DMS 273 treated with DMSO at 0.1 percent for 48 hours (cell line): ENCODE measurements around the gene PPP2R2D.

ENCODE experiments used
- DNase-seq: peaks from one replicate; lab custom pipeline; 2025; lab: John Stamatoyannopoulos, UW

PPP2R2D gene

DNA sequence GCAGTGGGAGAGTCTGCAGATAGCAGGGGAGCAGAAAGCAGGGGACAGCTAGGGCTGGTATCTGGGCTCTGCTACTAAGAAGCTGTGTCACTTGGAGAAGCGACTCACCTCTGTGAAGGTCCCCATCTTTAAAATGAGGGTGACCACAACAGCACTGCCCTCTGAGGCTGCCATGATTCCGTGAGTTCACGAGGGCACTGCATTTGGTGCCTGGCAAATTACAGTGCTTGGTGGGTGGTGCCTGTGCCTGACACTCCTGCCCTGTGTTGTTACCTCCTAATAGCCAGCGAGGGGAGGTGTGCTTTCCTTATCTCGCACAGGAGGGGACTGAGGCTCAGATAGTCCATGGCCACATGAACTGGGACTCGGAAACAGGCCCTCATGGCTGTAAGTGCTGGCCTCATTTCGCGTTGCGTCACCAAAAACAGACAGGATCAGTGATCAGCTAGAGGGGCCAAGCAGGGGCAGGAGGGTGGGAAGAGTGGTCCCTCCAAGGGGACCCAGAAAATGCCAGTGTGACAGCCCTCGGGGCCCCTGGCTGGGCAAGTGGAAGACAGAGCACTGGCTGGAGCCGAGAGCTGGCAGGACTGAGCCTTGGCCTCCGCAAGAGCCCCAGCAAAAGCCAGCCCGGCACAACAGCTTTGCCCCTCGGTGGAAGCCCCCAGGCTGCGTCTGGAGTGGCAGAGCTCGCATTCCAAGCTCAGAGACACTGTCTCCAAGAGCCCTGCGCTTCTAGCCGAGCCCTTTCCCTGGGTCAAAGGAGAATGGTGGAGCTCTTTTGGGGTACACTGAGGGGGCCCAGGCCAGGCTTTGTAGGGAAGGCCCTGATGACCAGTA is 98.3 kb downstream of the PPP2R2D start:
- DNase-seq = no peak

DNA sequence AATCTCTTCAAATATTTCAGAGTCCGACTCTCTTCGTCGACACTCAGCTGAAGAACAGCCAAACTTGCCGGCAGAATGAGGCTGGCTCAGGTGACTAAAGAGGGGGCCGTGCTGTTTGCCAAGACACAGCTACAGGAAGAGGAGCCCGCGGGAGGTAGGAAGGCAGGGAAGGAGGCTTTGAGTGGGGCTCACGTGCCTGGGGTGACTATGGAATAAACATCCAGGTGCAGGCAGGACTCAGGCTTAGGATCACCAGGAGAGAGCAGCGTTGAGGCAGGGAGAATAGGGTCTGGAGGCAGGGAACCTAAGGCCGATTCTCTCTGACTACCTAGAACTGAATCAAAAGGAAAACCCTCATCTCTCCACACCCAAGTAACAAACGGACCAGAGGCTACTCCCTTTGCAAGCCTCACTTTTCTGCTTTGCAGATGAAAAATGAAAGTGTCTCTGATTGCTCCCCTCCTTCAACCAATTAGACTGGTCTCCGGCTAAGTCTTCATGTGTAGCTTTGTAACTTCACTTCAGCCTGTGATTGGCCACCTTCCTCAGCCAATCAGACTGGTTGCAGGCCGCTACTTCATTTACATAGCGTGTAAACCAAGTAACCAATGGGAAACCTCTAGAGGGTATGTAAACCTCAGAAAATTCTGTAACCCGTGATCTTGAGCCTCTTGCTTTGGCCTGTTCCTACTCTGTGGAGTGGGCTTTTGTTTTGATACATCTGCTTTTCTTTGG is 100.6 kb downstream of the PPP2R2D start:
- DNase-seq = no peak

DNA sequence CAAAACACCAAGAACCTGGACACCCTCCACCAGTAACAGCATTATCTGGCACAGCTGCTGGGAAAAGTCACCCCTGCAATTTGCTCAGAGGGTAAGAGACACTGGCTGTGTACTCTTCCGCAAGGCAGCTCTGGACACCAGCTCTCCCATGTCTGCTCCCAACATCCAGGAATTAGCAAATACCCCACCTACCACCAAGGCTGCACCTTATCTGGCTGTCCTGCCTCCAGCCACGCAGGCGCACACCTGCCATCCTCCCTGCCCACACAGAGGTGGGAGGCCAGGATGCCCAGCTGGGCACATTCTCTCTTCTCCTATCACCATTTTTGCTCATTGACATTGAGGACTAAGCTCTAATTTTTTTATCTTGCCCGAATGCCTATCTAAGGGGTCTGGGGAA is 101.2 kb downstream of the PPP2R2D start:
- DNase-seq = no peak

DNA sequence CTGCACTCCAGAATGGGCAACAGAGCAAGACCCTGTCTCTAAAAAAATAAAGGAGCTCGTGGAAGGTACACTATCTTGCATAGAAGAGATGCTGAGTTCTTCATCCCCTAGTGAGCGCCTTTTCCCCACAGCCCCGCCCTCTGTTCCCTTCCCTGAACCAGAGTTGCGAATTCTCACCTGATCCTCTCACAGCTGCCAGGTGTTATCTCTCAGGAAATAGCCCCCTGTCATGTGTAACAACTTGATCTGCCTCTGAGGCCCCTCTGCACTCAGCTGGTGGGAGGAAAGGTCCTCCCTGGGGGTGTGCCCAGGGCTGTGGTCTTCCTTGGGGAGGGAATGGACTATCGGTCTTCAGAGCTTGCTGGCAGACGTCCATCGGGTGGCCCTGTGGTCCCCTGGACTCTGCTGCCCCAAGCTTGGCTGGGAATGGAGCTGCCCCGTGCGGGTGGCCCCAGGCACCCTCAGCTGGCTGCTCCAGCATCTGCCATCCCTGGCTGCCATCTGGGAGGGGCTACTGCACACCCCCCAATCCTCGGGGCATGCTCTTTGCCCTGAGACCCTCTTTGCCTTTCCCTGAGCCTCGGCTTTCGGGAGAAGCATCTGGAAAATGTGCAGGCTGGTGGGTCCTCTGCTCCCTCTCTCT is 102.6 kb downstream of the PPP2R2D start:
- no peak for DNase-seq

DNA sequence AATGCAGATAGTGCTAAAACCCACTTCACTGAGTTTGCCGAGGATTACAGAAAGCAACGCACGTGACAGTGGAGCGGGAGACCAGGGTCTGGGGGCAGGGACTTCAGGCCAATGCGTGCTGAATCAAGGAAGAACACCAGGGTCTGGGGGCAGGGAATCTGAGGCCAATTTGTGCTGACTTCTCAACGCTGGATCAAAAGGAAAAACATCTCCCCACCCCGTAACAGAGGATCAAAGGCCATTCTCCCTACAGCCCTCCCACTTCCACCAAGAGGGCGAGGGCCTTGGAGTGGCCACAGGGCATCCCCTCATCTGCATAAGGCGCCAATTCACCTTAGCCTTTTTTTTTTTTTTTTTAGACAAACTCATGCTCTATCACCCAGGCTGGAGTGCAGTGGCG is 103.2 kb downstream of the PPP2R2D start:
- DNase-seq = no peak

DNA sequence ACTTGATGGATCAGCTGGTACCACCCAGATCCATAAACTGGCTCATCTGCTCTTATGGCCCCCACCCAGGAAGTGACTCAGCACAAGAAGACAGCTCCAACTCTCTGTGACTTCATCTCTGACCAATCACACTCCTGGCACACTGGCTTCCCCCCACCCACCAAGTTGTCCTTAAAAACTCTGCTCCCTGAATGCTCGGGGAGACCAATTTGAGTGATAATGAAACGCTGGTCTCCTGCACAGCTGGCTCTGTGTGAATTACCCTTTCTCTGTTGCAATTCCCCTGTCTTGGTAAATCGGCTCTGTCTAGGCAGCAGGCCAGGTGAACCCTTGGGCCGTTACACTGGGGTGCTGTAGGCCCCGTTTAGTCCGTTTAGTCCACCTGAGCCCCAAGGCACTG is 104.3 kb downstream of the PPP2R2D start:
- no peak for DNase-seq

DNA sequence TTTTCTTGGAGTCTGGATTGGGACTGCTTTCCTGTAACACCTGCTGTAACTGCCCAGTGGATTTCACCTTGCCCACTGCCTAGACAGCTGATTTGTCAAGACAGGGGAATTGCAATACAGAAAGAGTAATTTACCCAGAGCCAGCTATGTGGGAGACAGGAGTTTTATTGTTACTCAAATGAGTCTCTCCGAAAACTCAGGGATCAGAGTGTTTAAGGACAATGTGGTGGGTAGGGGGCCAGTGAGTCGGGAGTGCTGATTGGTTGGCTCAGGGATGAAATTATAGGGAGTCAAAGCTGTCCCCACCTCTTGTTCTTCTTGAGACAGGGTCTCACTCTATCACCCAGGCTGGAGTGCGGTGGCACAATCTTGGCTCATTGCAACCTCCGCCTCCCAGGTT is 106.2 kb downstream of the PPP2R2D start:
- no peak for DNase-seq

DNA sequence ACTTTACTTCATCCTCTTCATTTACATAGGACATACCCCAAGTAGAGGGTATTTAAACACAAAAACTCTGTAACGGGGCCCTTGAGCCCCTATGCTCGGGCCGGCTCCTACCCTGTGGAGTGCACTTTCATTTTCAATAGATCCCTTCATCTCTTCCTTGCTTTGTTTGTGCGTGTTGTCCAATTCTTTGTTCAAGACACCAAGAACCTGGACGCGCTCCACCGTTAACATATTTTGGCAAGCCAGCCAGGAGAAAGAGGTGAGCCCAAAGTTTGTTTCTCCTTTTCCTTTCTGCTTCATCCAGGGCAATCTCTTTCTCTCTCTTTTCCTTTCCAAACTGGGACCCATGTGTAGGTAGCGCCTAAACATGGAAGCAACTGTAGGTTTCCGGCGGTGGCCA is 106.9 kb downstream of the PPP2R2D start:
- no peak for DNase-seq
